Daoy (cell line): ENCODE results near the gene GRAMD2A. TPM values are rescaled to one million over a fixed set of nuclear protein-coding genes. Genes with fewer than 3 reads are reported as not detected.

Experiments
- DNase-seq: peaks from one replicate; pipeline ENCODE4 v3.0.0-alpha.2; 2015; ENCODE audit warnings: low read depth
- total RNA-seq: library from RNA; depleted of rRNA; stranded (reverse); fragments of >200 nt; shearing (Covaris generic); gene quantifications from 2 replicates; pipeline ENCODE4 v1.2.3, GENCODE V29; 2014; rRNA removed

The GRAMD2A gene
- 0.77 TPM in 1 of 2 replicates, not detected in the other for total RNA-seq

GRCh38 chr15:72197460-72198355 is at the start of gene GRAMD2A:
GRAMD2A (minus strand) TSS chr15:72197787.
- DNase-seq: peak; percentile 73

- DNase-seq: no peak
These were observed 45.3 kb upstream of the GRAMD2A start for GRCh38 chr15:72242775-72243370.

GRCh38 chr15:72239652-72240051 is 42.1 kb upstream of the GRAMD2A start:
- no peak for DNase-seq

- DNase-seq: no peak
These were observed 41.0 kb upstream of the GRAMD2A start for GRCh38 chr15:72238586-72238985.

- peak; percentile 21 for DNase-seq
These were observed 40.3 kb upstream of the GRAMD2A start for GRCh38 chr15:72237853-72238224.

GRCh38 chr15:72237029-72237852 is 39.7 kb upstream of the GRAMD2A start:
- DNase-seq: peak; percentile 98

- no peak for DNase-seq
These were observed 38.9 kb upstream of the GRAMD2A start for GRCh38 chr15:72236381-72237003.

GRCh38 chr15:72235298-72235697 is 37.7 kb upstream of the GRAMD2A start:
- DNase-seq: no peak

- no peak for DNase-seq
These were observed 36.2 kb upstream of the GRAMD2A start for GRCh38 chr15:72233769-72234168.

GRCh38 chr15:72231833-72232478 is 34.4 kb upstream of the GRAMD2A start:
- peak; percentile 79 for DNase-seq

- DNase-seq: peak; percentile 98
These were observed 33.7 kb upstream of the GRAMD2A start, which contains the start of gene PKM for GRCh38 chr15:72231066-72231832. PKM (minus strand) TSS chr15:72231190; CDS start chr15:72219097, 12,093 bp downstream.

- peak; percentile 93 for DNase-seq
These were observed 32.8 kb upstream of the GRAMD2A start for GRCh38 chr15:72230197-72231065.

GRCh38 chr15:72229947-72230196 is 32.3 kb upstream of the GRAMD2A start:
- DNase-seq: no peak

- peak; percentile 45 for DNase-seq
These were observed 31.7 kb upstream of the GRAMD2A start for GRCh38 chr15:72229076-72229946.

GRCh38 chr15:72227720-72228119 is 30.1 kb upstream of the GRAMD2A start:
- peak; percentile 17 for DNase-seq

GRCh38 chr15:72227192-72227586 is 29.6 kb upstream of the GRAMD2A start:
- peak; percentile 87 for DNase-seq

- no peak for DNase-seq
These were observed 25.7 kb upstream of the GRAMD2A start for GRCh38 chr15:72223278-72223677.

GRCh38 chr15:72222393-72222792 is 24.8 kb upstream of the GRAMD2A start:
- peak; percentile 64 for DNase-seq

- no peak for DNase-seq
These were observed 23.1 kb upstream of the GRAMD2A start for GRCh38 chr15:72220687-72221086.
